Measurements from ENCODE around the gene MAFF. TPM values are rescaled to one million over a fixed set of nuclear protein-coding genes. Genes with fewer than 3 reads are reported as not detected.

Gene MAFF
- total RNA-seq, 1 experiment from 2014 or later, result 26.0 TPM

DNA sequence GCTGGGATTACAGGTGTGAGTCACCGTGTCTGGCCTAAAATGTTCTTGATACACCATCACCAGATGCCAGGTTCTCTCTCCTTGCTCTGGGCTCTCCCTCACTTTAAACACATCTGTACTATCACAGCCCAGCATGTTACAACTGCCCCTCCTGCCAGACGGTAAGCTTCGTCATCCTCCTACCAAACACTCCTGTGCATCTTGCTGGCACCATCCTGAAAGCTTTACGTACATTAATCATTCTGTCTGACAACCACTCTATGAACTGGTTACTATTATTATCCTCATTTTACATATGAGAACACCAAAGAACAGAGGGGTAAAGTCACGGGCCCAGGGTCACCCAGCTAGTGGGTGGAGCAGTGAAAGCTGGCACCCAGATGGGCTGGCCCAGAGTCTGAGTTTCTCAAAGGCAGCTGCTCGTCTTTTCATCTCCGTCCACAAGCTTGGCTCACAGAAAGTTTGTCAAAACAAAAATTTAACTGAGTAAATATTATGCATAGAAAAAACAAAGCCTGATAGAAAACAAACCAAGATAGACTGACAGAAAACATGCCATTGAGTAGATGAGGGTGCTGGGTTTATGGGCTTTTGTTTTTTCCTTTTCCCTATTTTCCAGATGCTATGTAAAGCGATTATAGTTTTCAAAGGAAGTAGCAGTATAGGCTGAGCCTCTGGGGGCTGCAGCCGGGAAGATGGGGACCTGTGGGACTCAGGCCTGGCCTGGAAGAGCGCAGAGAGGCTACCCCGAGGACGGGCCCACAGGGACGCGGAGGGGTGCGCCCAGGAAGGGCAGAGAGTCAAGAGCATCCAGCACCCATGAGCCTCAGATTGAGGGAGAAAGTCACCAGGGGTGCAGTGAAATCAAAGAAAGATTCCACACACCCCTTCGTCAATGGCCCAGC is 29.6 kb upstream of the MAFF start:
- Histone ChIP-seq H3K9me3 (ENCODE audit: control insufficient read depth in 1 of 2, insufficient read depth in 1 of 2, low read depth in 1 of 2, low read length in 2 of 2) (no peaks in the 10 kb centered on the region), H3K27ac (ENCODE audit: low read depth, low read length) (no peak overlapping the region), H3K9ac (ENCODE audit: low read length) (no peak overlapping the region), H4K20me1 (ENCODE audit: insufficient read depth) (no peaks in the 10 kb centered on the region), H3K36me3 (ENCODE audit: control insufficient read depth in 1 of 2, insufficient read depth in 2 of 2, low read length in 2 of 2) (no peaks in the 10 kb centered on the region), H3K79me2 (ENCODE audit: insufficient read depth, low read length) (no peaks in the 10 kb centered on the region), H3K4me1 (ENCODE audit: control insufficient read depth in 1 of 2, insufficient read depth in 2 of 2, low read length in 2 of 2) (peaks cover 12 to 18% of the 10 kb centered on the region in 2 experiments), H2AFZ (ENCODE audit: low read depth, low read length, poor library complexity, severe bottlenecking) (no peak overlapping the region), H3K4me3 (replicated peaks in 1 of 2; ENCODE audit: low read depth in 1 of 2, low read length in 2 of 2) (no peak overlapping the region), H3K27me3 (ENCODE audit: insufficient read depth, low read length) (no peaks in the 10 kb centered on the region), H3K9me2 (ENCODE audit: insufficient read depth) (no peaks in the 10 kb centered on the region), H3K4me2 (ENCODE audit: low read length) (no peak overlapping the region)
- no TSS peak for BruUV-seq (replicated peaks)
- POLR2A ChIA-PET, result no interaction called here
- no peak for ATAC-seq
- intact Hi-C loops (cut with micrococcal nuclease), result no loop called here
- no peak for DNase-seq (ENCODE audit: low read depth, low spot score)
- RAD21 ChIA-PET (ENCODE audit: low non-redundant PET in 1 of 2, low total read pairs in 2 of 2, uncharacterized antibody in 2 of 2, unreplicated experiment in 2 of 2), result no interaction called here
- TF ChIP-seq JUND (IDR thresholded peaks at IDR 0.05) (no peak), FOSL1 (IDR thresholded peaks at IDR 0.05; ENCODE audit: low read depth) (no peak), TCF7L2 (IDR thresholded peaks at IDR 0.05; ENCODE audit: borderline replicate concordance, extremely low read depth, insufficient read depth, insufficient read length) (no peak), EZH2phosphoT487 (IDR thresholded peaks at IDR 0.05; ENCODE audit: borderline replicate concordance) (no peak), ZFX (IDR thresholded peaks at IDR 0.05) (no peak), EZH2 (IDR thresholded peaks at IDR 0.05) (no peak), POLR2A (IDR thresholded peaks at IDR 0.05; ENCODE audit: borderline replicate concordance, extremely low read depth, insufficient read depth, insufficient read length) (no peak)
- TF ChIP-seq, protein P1, sequence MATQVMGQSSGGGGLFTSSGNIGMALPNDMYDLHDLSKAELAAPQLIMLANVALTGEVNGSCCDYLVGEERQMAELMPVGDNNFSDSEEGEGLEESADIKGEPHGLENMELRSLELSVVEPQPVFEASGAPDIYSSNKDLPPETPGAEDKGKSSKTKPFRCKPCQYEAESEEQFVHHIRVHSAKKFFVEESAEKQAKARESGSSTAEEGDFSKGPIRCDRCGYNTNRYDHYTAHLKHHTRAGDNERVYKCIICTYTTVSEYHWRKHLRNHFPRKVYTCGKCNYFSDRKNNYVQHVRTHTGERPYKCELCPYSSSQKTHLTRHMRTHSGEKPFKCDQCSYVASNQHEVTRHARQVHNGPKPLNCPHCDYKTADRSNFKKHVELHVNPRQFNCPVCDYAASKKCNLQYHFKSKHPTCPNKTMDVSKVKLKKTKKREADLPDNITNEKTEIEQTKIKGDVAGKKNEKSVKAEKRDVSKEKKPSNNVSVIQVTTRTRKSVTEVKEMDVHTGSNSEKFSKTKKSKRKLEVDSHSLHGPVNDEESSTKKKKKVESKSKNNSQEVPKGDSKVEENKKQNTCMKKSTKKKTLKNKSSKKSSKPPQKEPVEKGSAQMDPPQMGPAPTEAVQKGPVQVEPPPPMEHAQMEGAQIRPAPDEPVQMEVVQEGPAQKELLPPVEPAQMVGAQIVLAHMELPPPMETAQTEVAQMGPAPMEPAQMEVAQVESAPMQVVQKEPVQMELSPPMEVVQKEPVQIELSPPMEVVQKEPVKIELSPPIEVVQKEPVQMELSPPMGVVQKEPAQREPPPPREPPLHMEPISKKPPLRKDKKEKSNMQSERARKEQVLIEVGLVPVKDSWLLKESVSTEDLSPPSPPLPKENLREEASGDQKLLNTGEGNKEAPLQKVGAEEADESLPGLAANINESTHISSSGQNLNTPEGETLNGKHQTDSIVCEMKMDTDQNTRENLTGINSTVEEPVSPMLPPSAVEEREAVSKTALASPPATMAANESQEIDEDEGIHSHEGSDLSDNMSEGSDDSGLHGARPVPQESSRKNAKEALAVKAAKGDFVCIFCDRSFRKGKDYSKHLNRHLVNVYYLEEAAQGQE (IDR thresholded peaks at IDR 0.05; ENCODE audit: low read depth), result no peak
- CTCF ChIA-PET, result no interaction called here
